ENCODE data around the gene FCRL4.

Gene FCRL4

GRCh38 chr1:157622471-157622870 lies 24.6 kb upstream of the FCRL4 start:
- no peak for TF ChIP-seq CTCF (IDR thresholded peaks at IDR 0.05)

- no peak for TF ChIP-seq CTCF (IDR thresholded peaks at IDR 0.05)
These were observed 20.3 kb upstream of the FCRL4 start for GRCh38 chr1:157618190-157618589.

GRCh38 chr1:157600236-157600635 lies 2.4 kb upstream of the FCRL4 start:
- TF ChIP-seq CTCF (IDR thresholded peaks at IDR 0.05): no peak

GRCh38 chr1:157596384-157596783 lies 1.5 kb downstream of the FCRL4 start:
- no peak for TF ChIP-seq CTCF (IDR thresholded peaks at IDR 0.05)

GRCh38 chr1:157595356-157595755 lies 2.5 kb downstream of the FCRL4 start:
- TF ChIP-seq CTCF (IDR thresholded peaks at IDR 0.05): no peak

GRCh38 chr1:157585984-157586383 lies 11.9 kb downstream of the FCRL4 start:
- no peak for TF ChIP-seq CTCF (IDR thresholded peaks at IDR 0.05)

- no peak for TF ChIP-seq CTCF (IDR thresholded peaks at IDR 0.05)
These were observed 13.4 kb downstream of the FCRL4 start for GRCh38 chr1:157584503-157584902.

GRCh38 chr1:157580828-157581210 lies 17.1 kb downstream of the FCRL4 start:
- TF ChIP-seq CTCF (IDR thresholded peaks at IDR 0.05): no peak

Data from LNCAP (cell line).